Right lobe of liver (tissue), 6 donors: ENCODE data around the gene CTSD. TPM values are rescaled to one million over a fixed set of nuclear protein-coding genes. Genes with fewer than 3 reads are reported as not detected.
A peak's percentile ranks its signal among the peaks of the same experiment; 100 is the strongest.

Source experiments
- ATAC-seq, 4 donors: fragments of 200-7000 bp; cut with Tn5 transposase; one replicate each; pipeline ENCODE4 v1.9.1; 2020; ENCODE audit warnings: mild to moderate bottlenecking in 4 of 4, moderate library complexity in 4 of 4
- DNase-seq, 3 donors: peaks; one replicate each; pipeline ENCODE4 v3.0.0-alpha.2; 2020
- H3K27ac ChIP-seq, 3 donors: fragments of 200-600 bp; one replicate each; pipeline ENCODE4 v1.8.0; 2022
- H3K27me3 ChIP-seq, 2 donors: fragments of 200-600 bp; one replicate each; pipeline ENCODE4 v1.8.0; 2022
- H3K36me3 ChIP-seq, 4 donors: fragments of 200-600 bp; sonication (generic) in 1 of 4; one replicate each; pipeline versions ENCODE4 v1.5.1 to v1.8.0; 2017 to 2022; ENCODE audit warnings: control low read depth in 1 of 4
- H3K4me1 ChIP-seq, 4 donors: fragments of 200-600 bp; sonication (generic) in 1 of 4; one replicate each; pipeline versions ENCODE4 v1.5.1 to v1.8.0; 2017 to 2022; ENCODE audit warnings: control low read depth in 1 of 4
- H3K4me3 ChIP-seq, 3 donors: fragments of 200-600 bp; one replicate each; pipeline ENCODE4 v1.8.0; 2022
- H3K9me3 ChIP-seq, 4 donors: fragments of 200-600 bp; sonication (generic) in 1 of 4; one replicate each; pipeline versions ENCODE4 v1.5.1 to v1.8.0; 2017 to 2022; ENCODE audit warnings: control low read depth in 1 of 4
- POLR2A ChIP-seq: fragments of 450-650 bp; IDR thresholded peaks from one replicate; pipeline ENCODE4 v1.6.1; 2017; ENCODE audit warnings: antibody characterized with exemption, mild to moderate bottlenecking
- WGBS: methylation state at CpG from one replicate; pipeline ENCODE4 v1.1.6; 2018; ENCODE audit warnings: low coverage, low lambda C conversion rate; ENCODE audit not compliant: insufficient coverage; ENCODE audit errors: missing lambda C conversion rate; 5-methylcytosine and 5-hydroxymethylcytosine counted together
- intact Hi-C, 2 donors: fragments of 100-400 bp; cut with DNase I; formaldehyde crosslinking; loops; one replicate each; pipeline versions ENCODE4 v1.11.2 to v1.14.1; 2022
- total RNA-seq, 6 experiments: library from RNA; depleted of rRNA in 2 of 6; stranded (reverse); fragments of >200 nt in 2 of 6; fragmentation: NEBNext Ultra II Directional in 3 of 6; extraction: Animal tissue kit (Norgen Biotek cat#: 25700) in 3 of 6; gene quantifications; one replicate each; pipeline versions ENCODE4 v1.1.0 to v1.2.4, GENCODE V29; 2016 to 2023
- TF ChIP-seq, protein P1 (sequence below), 4 donors: fragments of 200-600 bp in 3 of 4; fragments of 450-650 bp in 1 of 4; IDR thresholded peaks; one replicate each; pipeline versions ENCODE4 v1.5.1 to v1.8.0; 2016 to 2022; ENCODE audit warnings: antibody characterized with exemption in 4 of 4, mild to moderate bottlenecking in 2 of 4
- donor health status: DM: no; HTN: yes; CAD: no.
- donor health status: DM: no; HTN: no; CAD: no.
- donor health status: DM: no; HTN: no; CAD: no.
- donor health status: DM: no; HTN: yes; CAD: no.
- donor health status: DM: no; HTN: yes; CAD: no.

The CTSD gene
- total RNA-seq, 6 experiments from 2014 or later, result 515 to 1,549 (median 1,009) TPM

DNA sequence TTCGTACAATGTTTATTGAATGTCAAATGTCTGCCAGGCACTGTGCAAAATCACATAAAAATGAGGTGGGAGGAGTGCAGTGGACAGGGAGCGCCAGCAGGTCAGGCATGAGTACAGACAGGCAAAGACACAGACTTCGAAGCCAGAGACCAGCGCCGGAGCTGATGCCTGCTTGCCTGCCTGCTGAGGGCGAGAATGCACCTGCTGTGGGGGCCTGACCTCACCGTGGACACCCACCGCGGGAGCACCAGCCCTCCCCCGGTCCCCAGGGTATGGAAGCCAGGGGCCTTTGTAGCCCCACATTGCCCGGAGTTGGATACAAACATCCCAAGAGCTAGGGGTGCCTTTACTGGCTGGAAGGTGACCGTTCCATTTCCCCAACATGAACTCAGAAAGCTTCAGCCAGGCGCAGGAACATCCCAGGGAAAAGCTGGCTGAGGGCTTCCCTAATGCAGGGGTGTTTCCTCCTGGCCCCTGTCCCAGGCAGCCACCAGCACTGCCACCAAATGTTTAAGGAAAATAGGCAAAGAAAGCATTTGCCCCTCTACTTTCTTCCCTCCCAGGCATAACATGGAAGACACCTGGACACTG is 31.2 kb downstream of the CTSD start:
- no peak overlapping the region for H3K4me3 ChIP-seq
- TF ChIP-seq, protein P1, sequence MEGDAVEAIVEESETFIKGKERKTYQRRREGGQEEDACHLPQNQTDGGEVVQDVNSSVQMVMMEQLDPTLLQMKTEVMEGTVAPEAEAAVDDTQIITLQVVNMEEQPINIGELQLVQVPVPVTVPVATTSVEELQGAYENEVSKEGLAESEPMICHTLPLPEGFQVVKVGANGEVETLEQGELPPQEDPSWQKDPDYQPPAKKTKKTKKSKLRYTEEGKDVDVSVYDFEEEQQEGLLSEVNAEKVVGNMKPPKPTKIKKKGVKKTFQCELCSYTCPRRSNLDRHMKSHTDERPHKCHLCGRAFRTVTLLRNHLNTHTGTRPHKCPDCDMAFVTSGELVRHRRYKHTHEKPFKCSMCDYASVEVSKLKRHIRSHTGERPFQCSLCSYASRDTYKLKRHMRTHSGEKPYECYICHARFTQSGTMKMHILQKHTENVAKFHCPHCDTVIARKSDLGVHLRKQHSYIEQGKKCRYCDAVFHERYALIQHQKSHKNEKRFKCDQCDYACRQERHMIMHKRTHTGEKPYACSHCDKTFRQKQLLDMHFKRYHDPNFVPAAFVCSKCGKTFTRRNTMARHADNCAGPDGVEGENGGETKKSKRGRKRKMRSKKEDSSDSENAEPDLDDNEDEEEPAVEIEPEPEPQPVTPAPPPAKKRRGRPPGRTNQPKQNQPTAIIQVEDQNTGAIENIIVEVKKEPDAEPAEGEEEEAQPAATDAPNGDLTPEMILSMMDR (IDR thresholded peaks at IDR 0.05), result no peak
- TF ChIP-seq POLR2A, result no peak
- no peak overlapping the region for H3K27ac ChIP-seq
- no peaks in the 10 kb centered on the region for H3K4me1 ChIP-seq
- 26% methylated on average over 3 of the region's 13 CpGs for WGBS
- intact Hi-C loops, result no loop called here
- peaks cover 0 to 7% (median 1%) of the 10 kb centered on the region in 4 donors for H3K9me3 ChIP-seq
- H3K36me3 ChIP-seq, result no peaks in the 10 kb centered on the region
- peak in 1 of 4 donors; percentile 5 for ATAC-seq
- DNase-seq, result peak in 1 of 3 donors; percentile 39
- no peaks in the 10 kb centered on the region for H3K27me3 ChIP-seq

DNA sequence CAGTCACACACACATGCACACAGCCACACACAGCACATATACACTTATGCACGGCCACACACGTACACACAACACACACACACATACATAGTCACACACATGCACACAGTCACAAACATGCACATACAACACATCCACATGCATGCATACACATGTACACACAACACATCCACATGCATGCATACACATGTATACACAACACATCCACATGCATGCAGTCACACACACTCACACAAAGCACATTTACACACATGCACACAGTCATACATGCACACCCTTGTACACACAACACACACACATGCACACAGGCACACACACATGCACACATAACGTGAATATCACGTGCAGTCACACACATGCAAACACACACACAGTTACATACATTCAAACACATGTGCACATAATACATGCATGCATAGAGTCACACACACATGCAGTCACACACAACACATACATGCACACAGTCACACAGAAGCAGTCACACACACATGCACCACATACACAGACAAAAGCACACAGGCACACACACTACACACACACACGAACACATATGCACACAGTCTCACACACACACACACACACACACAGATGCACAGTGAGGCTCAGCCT is 32.2 kb downstream of the CTSD start:
- no peak for ATAC-seq
- H3K4me1 ChIP-seq, result no peaks in the 10 kb centered on the region
- TF ChIP-seq POLR2A, result no peak
- TF ChIP-seq, protein P1 (IDR thresholded peaks at IDR 0.05), result no peak
- H3K27ac ChIP-seq, result no peak overlapping the region
- no peak for DNase-seq
- no peaks in the 10 kb centered on the region for H3K9me3 ChIP-seq
- H3K27me3 ChIP-seq, result no peaks in the 10 kb centered on the region
- 55% methylated on average over 2 of the region's 5 CpGs for WGBS
- H3K36me3 ChIP-seq, result no peaks in the 10 kb centered on the region
- intact Hi-C loops, result no loop called here
- H3K4me3 ChIP-seq, result no peak overlapping the region

DNA sequence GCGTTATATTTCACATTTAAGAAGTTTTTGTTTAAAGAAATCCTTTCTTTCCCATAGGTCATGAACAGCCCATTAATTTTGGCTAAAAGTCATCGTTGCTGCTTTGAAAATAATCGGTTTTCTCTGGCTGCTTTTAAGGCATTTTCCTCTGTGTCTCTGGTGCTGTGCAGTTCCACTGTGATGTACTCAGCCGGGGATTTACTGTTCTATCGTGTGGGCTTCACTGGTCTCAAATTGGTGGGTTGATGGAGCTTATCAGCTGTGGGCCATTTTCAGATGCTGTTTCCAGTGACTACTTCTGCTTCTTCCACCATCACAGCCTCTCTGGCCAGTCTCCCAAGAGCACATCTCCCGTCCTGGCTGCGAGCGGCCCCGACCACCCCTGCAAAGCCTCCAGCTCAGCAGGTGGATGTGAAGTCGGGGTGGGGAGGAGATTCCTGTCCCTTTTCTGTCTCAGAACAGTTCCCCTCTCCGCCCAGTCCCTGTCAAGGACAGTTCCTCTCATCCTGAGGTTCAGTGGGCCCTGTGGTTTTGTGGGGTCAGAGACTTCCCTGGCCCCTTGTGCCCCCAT is 33.6 kb downstream of the CTSD start:
- WGBS, result 38% methylated on average over 8 of the region's 11 CpGs

DNA sequence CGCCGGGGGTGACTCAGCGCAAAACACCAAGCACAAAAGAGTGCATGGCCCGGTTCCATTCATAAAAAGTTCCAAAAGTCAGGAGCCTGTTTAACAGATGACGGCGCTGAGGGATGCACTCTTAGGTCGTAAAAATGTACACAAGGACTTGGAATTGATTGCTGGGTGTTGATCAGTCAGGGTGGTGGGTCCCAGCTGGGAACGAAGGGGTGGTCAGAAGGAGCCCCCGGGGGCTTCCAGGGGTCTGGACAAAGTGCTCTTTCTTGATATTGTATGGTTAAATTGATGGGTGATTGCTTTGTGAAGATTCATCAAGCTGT is 34.1 kb downstream of the CTSD start:
- DNase-seq (no peak), ATAC-seq (no peak)
- Histone ChIP-seq H3K36me3 (no peaks in the 10 kb centered on the region), H3K9me3 (no peaks in the 10 kb centered on the region), H3K4me3 (no peak overlapping the region), H3K27ac (no peak overlapping the region), H3K4me1 (no peaks in the 10 kb centered on the region), H3K27me3 (no peaks in the 10 kb centered on the region)
- WGBS, result 63% methylated on average over 9 of the region's 9 CpGs
- no peak for TF ChIP-seq POLR2A
- TF ChIP-seq, protein P1 (IDR thresholded peaks at IDR 0.05), result no peak
- intact Hi-C loops, result no loop called here

More for the DNA sequence above, 33.6 kb downstream of the CTSD start:
- no peak for ATAC-seq
- Histone ChIP-seq H3K4me3 (no peak overlapping the region), H3K36me3 (no peaks in the 10 kb centered on the region), H3K9me3 (no peaks in the 10 kb centered on the region), H3K27ac (no peak overlapping the region), H3K27me3 (no peaks in the 10 kb centered on the region), H3K4me1 (no peaks in the 10 kb centered on the region)
- intact Hi-C loops, result no loop called here
- TF ChIP-seq, protein P1 (IDR thresholded peaks at IDR 0.05), result no peak
- TF ChIP-seq POLR2A, result no peak
- peak in 1 of 3 donors; percentile 33 for DNase-seq
